OCI-LY3 (cell line): ENCODE measurements around the gene MED13L.

Experiments used
- H2AFZ ChIP-seq: fragments of 200-600, 300-600 bp; shearing (Covaris generic); 2 replicates; pipeline ENCODE4 v1.6.0; 2014; ENCODE audit warnings: antibody characterized with exemption, low read depth, low read length
- H3K27ac ChIP-seq: fragments of 200-600, 300-600 bp; sonication (generic); 2 replicates; pipeline ENCODE4 v1.5.1; 2014; ENCODE audit warnings: mild to moderate bottlenecking, low read length, moderate library complexity, mixed read lengths
- H3K27me3 ChIP-seq: fragments of 200-600, 300-600 bp; sonication (generic); 2 replicates; pipeline ENCODE4 v1.6.1; 2014; ENCODE audit warnings: low read depth, low read length, mixed read lengths
- H3K36me3 ChIP-seq: fragments of 200-600, 300-600 bp; sonication (generic); replicated peaks from 2 replicates; pipeline ENCODE3; 2014; ENCODE audit warnings: low read depth, low read length, mixed read lengths
- H3K4me1 ChIP-seq: fragments of 300-600, 200-600 bp; sonication (generic); 2 replicates; pipeline ENCODE4 v1.6.1; 2014; ENCODE audit warnings: low read length, mixed read lengths
- H3K4me2 ChIP-seq: fragments of 200-600, 300-600 bp; sonication (generic); 2 replicates; pipeline ENCODE4 v1.6.1; 2014; ENCODE audit warnings: low read length, mixed read lengths
- H3K4me3 ChIP-seq: fragments of 300-600, 200-600 bp; sonication (generic); 2 replicates; pipeline ENCODE4 v1.5.1; 2014; ENCODE audit warnings: antibody characterized with exemption, mild to moderate bottlenecking, low read length, moderate library complexity
- H3K79me2 ChIP-seq: fragments of 300-600, 200-600 bp; shearing (Covaris generic); 2 replicates; pipeline ENCODE4 v1.6.1; 2014; ENCODE audit warnings: mild to moderate bottlenecking, low read length, mixed read lengths
- H3K9ac ChIP-seq: fragments of 300-600, 200-600 bp; shearing (Covaris generic); 2 replicates; pipeline ENCODE4 v1.6.0; 2014; ENCODE audit warnings: mild to moderate bottlenecking, low read length, moderate library complexity
- H3K9me3 ChIP-seq: fragments of 200-600, 300-600 bp; shearing (Covaris generic); 2 replicates; pipeline ENCODE4 v1.6.1; 2014; ENCODE audit warnings: low read length, mixed read lengths; ENCODE audit not compliant: insufficient read depth
- H4K20me1 ChIP-seq: fragments of 200-600, 300-600 bp; sonication (generic); 2 replicates; pipeline ENCODE4 v1.6.1; 2016; ENCODE audit warnings: low read length, mixed read lengths; ENCODE audit not compliant: insufficient read depth
- CTCF ChIP-seq: fragments of 200-600, 300-600 bp; sonication (generic); IDR thresholded peaks from 2 replicates; pipeline ENCODE4 v1.5.1; 2014; ENCODE audit warnings: antibody characterized with exemption, low read length, low read depth
- EZH2phosphoT487 ChIP-seq: fragments of 200-600 bp; shearing (Covaris generic); IDR thresholded peaks from 2 replicates; pipeline ENCODE4 v1.6.1; 2018; ENCODE audit warnings: antibody characterized with exemption, mixed run types, low read depth

MED13L gene

GRCh38 chr12:116166306-116166705 is 111.2 kb downstream of the MED13L start:
- H3K79me2 ChIP-seq: peaks cover 96% of the 10 kb centered on the region
- H3K4me1 ChIP-seq: peaks cover 7% of the 10 kb centered on the region
- no peak overlapping the region for H3K4me2 ChIP-seq
- H3K36me3 ChIP-seq: peaks cover 5% of the 10 kb centered on the region
- no peak overlapping the region for H3K4me3 ChIP-seq
- H3K9me3 ChIP-seq: no peaks in the 10 kb centered on the region
- no peak overlapping the region for H3K9ac ChIP-seq
- H3K27ac ChIP-seq: no peak overlapping the region
- no peak overlapping the region for H2AFZ ChIP-seq
- TF ChIP-seq CTCF: no peak
- TF ChIP-seq EZH2phosphoT487: no peak
- H3K27me3 ChIP-seq: no peaks in the 10 kb centered on the region
- peaks cover 37% of the 10 kb centered on the region for H4K20me1 ChIP-seq

GRCh38 chr12:116165036-116165425 is 112.5 kb downstream of the MED13L start:
- no peaks in the 10 kb centered on the region; the same call in 1 of the 2 replicates for H3K4me1 ChIP-seq
- H3K4me2 ChIP-seq: no peak overlapping the region

GRCh38 chr12:116164250-116165035 is 113.0 kb downstream of the MED13L start:
- H3K9ac ChIP-seq: no peak overlapping the region
- H3K27me3 ChIP-seq: no peaks in the 10 kb centered on the region
- H3K36me3 ChIP-seq: no peaks in the 10 kb centered on the region
- no peak overlapping the region for H3K4me3 ChIP-seq
- H3K27ac ChIP-seq: no peak overlapping the region
- no peaks in the 10 kb centered on the region; the same call in 1 of the 2 replicates for H3K4me1 ChIP-seq
- H4K20me1 ChIP-seq: peaks cover 36% of the 10 kb centered on the region
- H3K79me2 ChIP-seq: peaks cover 96% of the 10 kb centered on the region
- H2AFZ ChIP-seq: no peak overlapping the region
- H3K4me2 ChIP-seq: no peak overlapping the region
- no peaks in the 10 kb centered on the region for H3K9me3 ChIP-seq
- no peak for TF ChIP-seq CTCF
- TF ChIP-seq EZH2phosphoT487: no peak

More at GRCh38 chr12:116165036-116165425, 112.5 kb downstream of the MED13L start:
- H3K9ac ChIP-seq: no peak overlapping the region
- H2AFZ ChIP-seq: no peak overlapping the region
- no peak overlapping the region for H3K27ac ChIP-seq
- no peak for TF ChIP-seq CTCF
- TF ChIP-seq EZH2phosphoT487: no peak
- no peaks in the 10 kb centered on the region for H3K27me3 ChIP-seq
- H3K4me3 ChIP-seq: no peak overlapping the region
- H3K79me2 ChIP-seq: peaks cover 96% of the 10 kb centered on the region
- H3K9me3 ChIP-seq: no peaks in the 10 kb centered on the region
- peaks cover 35% of the 10 kb centered on the region for H4K20me1 ChIP-seq
- H3K36me3 ChIP-seq: peaks cover 3% of the 10 kb centered on the region

GRCh38 chr12:116162071-116162470 is 115.4 kb downstream of the MED13L start:
- no peak overlapping the region for H3K27ac ChIP-seq

More at GRCh38 chr12:116162071-116162470, 115.4 kb downstream of the MED13L start:
- H4K20me1 ChIP-seq: peaks cover 48% of the 10 kb centered on the region
- no peaks in the 10 kb centered on the region for H3K9me3 ChIP-seq
- no peak overlapping the region for H3K4me2 ChIP-seq
- no peak overlapping the region for H3K9ac ChIP-seq
- no peak overlapping the region for H3K4me3 ChIP-seq
- no peak overlapping the region for H2AFZ ChIP-seq
- H3K4me1 ChIP-seq: peaks cover 17% of the 10 kb centered on the region
- peaks cover 96% of the 10 kb centered on the region for H3K79me2 ChIP-seq
- no peak for TF ChIP-seq EZH2phosphoT487
- no peak for TF ChIP-seq CTCF
- H3K27me3 ChIP-seq: no peaks in the 10 kb centered on the region
- no peaks in the 10 kb centered on the region for H3K36me3 ChIP-seq
